NCI-H526 treated with DMSO at 0.1 percent for 48 hours (cell line): ENCODE data around the gene ADRA2B.
A peak's percentile ranks its signal among the peaks of the same experiment; 100 is the strongest.

Source experiments
- DNase-seq: peaks from one replicate; lab custom pipeline; 2025; lab: John Stamatoyannopoulos, UW

The ADRA2B gene

DNA sequence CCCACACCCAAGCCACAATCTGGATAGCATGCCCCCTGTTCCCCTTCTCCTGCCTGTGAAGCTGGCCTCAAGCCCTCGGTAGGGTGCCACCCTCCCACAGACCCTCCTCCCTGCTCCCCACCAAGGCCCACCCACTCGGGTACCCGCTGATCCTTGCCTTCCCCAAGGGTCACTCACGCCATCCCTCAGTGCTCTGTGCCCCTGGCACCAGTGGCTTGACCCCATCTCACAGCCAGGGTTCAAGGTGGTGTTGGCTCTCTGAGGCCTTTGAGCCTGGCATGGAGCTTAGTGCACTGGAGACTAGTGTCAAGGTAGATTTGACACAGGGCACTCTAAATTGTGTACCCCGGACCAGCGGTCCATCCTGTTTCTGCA lies 11.9 kb downstream of the ADRA2B start:
- no peak for DNase-seq

- no peak for DNase-seq
Measured at GRCh38 chr2:96103761-96104486, 12.4 kb downstream of the ADRA2B start.

- no peak for DNase-seq
Measured at GRCh38 chr2:96103187-96103601, 13.2 kb downstream of the ADRA2B start.

DNA sequence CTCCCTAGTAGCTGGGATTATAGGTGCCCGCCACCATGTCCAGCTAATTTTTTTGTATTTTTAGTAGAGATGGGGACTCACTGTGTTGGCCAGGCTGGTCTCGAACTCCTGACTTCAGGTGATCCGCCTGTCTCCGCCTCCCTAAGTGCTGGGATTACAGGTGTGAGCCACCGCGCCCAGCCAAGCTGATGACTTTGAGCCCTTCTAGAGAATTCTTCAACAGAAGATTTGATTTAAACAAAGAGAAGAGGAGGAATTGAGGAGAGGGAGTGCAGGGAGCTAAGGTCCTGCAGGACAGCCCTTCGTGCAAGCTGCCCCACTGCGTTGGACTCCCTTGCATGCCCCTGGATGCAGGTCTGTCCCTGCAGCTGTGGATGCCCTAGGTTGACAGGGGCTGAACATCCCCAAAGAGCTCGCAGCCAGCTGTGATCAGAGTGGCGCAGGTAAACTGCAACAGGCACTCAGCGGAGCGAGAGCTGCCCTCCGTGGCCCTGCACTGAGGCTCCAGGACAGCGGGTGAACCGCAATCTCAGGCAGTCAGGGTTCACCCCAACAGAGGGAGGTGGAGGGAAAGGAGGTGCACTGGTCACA lies 13.7 kb downstream of the ADRA2B start:
- no peak for DNase-seq

DNA sequence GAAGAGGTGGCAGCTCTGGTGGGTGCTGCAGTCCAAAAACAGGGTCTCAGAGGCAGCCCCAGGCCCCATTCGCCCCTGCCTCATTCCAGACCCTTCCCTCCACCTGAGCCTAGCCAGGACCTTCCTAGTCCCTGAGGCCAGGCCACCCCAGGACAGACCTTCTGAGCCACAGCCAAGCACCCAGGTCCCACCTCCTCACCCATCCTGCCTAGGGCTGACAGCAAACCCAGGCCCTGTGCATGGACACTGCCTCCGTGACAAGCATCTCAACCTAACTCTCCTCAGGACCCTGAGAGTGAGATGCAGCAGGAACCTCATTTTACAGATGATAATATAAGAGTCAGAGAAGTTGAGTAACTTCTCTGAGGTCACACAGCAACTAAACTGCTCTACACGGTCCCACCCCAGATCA lies 15.5 kb downstream of the ADRA2B start:
- DNase-seq: no peak

DNA sequence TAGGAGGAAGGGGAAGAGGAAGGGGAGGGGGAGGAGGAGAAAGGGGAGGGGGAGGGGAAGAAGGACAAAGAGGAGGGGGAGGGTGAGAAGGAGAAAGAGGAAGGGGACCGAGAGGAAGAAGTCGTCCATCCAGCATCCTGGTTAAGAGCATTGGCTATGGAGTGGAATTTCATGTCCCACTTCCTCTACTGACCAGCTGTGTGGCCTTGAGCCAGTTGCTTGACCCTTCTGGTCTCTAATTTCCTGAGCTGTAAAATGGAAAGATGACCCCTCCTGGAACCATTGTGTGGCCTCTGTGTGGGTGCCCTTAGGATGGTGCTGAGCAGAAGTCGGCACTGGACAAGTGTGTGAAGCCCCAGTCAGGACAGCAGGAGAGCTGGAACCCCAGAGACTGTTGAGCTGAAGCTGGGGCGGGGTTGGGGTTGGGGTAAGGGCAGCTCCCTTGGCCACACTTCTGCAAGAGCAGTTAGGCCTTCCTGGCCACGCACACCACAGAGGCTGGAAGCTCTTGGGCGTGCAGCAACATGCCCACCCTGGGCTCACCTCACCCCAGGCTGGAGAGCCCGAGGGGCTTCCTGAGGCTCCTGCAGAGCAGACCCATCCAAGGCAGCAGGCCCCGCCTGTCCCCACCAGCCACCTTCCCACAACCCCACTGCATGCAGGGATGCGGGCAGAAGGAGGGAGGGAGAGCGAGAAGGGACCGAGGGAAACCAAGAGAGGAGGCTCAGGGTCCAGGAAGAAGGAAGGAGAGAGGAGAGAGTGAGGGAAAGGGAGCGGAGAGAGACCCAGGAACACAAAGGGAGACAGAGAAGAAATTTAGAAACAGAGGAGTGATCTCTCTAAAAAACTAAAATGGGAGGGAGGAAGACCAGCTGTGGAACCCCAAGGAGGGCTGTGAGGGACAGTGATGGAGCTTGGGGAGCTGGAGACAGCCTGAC lies 16.2 kb downstream of the ADRA2B start:
- no peak for DNase-seq

GRCh38 chr2:96098900-96099590 lies 17.3 kb downstream of the ADRA2B start:
- DNase-seq: no peak

- DNase-seq: no peak
Measured at GRCh38 chr2:96097951-96098823, 18.2 kb downstream of the ADRA2B start.

DNA sequence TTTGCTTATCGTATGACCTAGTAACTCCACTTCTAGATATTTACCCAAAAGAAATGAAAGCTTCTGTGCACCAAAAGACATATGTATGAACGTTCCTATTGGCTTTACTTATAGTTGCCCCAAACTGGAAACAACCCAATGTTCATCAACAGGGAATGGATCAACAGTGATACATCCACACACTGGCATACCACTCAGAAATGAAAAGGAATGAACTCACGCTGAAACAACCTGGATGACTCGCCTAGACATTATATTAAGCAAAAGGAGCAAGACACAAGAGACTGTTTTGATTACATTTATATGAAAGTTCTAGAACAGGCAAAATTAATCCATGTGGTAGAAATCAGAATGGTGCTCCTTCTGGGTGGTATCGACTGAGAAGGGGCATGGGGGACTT lies 18.9 kb downstream of the ADRA2B start:
- DNase-seq: no peak

GRCh38 chr2:96095116-96095636 lies 21.2 kb downstream of the ADRA2B start:
- DNase-seq: no peak

DNA sequence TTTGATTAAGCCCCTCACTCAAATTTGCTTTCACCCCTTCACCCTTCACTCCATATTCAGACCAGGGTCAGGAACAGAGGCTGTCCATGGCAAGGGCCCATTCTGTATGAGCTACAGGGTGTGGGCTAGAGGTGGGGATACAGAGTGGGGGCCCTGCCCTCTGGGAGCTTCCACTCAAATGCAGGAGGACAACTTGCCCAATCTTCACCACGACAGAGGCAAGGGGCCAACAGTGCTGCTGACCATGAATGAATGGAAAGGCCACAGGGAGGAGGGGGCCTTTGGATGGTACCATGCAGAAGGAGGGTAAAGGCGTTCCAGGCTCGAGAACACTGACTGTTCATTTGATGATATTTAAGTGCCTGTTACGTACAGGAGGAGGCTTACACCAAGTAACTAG lies 22.8 kb downstream of the ADRA2B start:
- DNase-seq: no peak

DNA sequence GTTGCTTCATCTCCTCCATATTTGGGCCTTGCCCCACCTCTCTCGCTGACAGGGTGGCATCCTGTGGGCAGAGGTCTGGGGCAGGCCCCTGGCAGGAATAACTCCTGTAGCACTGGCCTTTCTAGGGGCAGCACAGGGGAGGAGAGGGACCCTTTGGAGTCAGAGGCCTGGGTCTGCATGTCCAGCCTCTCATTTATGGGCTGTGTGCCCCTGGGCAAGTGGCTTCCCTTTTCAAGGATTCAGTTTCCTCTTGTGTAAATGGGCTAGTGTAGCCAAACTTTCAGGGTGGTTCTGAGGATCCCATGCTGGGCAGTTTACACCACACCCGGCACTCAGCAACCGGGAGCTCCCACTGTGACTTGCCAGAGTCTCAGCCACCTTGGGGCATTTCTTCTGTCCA lies 23.4 kb downstream of the ADRA2B start:
- DNase-seq: no peak

DNA sequence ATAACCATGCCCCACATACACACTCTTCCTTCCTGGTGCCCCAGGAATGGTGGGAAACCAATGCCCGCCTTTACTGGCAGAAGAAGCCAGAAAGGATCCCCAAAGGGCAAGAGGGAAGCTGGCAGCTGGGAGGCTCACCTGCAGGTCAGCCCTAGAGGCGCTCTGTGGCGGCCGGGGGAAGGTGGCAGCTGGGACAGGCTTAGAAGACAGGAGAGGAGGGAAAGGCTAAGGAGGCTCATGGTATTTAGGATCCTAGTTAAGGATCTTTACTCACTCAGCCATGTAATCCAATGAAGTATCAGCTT lies 23.8 kb downstream of the ADRA2B start:
- DNase-seq: no peak

DNA sequence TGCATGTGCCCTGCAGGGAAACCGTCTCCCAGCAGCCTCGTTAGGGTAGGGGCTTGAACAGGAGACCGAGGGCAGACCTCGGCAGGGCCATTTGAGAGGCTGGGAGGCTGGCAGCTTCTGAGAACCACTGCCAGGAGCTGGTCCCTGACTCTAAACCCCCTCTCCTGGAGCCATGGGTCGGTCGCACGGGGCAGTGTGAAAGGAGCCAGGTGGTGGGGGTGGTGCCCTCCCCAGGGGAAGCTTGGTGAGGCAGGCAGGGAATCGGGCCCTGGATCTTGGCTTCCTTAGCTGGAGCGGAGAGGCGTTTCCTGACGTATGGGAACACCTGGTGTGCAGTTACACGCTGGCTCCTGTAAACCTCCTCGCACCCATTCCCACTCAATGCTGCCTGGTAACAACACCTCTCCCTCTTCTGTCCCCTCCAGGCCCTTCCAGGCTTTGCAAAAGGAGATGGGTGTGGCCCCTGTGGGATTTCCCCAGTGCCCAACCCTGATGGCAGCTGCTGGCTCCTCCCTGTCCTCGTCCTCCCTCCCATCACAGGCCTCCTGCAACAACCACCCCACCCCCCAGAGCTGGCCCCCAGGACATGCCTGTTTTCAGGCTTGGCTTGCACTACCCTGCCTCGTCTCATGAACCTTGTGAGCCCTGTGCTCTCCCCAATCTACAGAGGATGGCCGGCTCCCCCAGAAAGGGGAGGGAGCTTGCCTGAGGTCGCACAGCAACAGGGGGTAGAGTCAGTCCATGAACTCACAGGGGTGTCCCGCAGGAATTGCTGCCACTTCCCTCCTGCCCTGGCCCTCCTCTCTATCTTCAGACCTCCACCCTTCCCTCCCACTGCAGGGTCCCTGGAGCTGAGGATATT lies 24.4 kb downstream of the ADRA2B start:
- peak; percentile 22 for DNase-seq

DNA sequence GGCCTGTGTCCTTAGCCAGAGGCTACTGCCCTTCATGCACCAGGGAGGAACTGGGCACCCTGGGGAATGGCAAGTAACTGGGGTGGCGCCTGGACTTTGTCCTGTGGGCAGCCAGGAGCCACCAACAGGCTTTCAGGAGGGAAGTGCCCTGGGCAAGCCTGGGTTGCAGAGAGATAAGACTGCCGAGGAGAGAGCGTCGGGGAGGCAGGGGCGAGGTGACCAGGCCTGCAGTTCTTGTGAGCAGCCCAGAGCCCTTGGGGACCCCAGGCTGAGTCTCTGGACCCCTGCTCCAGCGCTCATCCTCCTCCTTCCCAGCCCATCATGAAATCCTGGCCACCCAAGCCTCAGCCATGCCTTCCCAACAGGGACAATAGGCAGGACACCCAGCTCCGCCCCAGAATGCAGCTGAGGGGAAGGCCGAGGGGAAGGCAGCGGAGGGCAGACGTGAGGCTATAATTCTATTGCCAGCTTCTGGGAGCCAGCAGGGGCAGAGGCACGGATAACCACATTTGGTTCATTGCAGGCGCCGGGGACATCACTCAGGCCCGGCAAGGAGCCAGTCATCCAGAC lies 25.1 kb downstream of the ADRA2B start:
- no peak for DNase-seq

DNA sequence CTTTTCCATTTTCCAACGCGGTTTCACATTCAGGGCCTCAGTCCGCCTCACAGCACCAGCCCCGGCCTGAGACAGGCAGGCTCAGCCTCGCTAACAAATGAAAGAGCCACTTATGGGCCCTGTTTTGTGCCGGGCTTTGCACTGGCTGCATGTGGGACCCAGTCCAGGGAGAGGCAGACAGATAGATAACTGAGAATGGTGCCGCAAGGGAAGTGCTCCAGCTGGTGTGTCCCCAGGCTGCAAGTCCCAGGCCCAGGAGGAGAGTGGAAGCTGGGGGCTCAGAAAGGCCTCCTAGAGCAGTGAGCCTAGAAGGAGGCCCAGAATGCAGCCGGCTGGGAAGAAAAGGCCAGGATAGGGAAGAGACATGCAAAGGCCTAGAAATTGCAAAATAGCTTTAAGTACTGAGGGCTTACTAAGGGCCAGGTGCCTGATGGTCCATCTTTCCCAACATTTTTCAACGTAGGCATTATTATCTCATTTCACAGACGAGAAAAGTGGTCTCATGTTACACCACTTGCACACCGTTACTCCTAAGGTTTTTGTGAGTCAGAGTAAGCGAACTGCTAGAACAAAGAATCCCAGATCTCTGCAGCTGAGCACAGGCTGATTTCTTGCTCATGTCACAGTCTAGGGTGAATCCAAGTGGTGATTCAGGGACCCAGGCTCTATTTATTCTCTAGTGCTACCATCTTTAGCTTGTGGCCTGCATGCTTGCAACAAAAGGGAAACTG lies 26.0 kb downstream of the ADRA2B start:
- no peak for DNase-seq

DNA sequence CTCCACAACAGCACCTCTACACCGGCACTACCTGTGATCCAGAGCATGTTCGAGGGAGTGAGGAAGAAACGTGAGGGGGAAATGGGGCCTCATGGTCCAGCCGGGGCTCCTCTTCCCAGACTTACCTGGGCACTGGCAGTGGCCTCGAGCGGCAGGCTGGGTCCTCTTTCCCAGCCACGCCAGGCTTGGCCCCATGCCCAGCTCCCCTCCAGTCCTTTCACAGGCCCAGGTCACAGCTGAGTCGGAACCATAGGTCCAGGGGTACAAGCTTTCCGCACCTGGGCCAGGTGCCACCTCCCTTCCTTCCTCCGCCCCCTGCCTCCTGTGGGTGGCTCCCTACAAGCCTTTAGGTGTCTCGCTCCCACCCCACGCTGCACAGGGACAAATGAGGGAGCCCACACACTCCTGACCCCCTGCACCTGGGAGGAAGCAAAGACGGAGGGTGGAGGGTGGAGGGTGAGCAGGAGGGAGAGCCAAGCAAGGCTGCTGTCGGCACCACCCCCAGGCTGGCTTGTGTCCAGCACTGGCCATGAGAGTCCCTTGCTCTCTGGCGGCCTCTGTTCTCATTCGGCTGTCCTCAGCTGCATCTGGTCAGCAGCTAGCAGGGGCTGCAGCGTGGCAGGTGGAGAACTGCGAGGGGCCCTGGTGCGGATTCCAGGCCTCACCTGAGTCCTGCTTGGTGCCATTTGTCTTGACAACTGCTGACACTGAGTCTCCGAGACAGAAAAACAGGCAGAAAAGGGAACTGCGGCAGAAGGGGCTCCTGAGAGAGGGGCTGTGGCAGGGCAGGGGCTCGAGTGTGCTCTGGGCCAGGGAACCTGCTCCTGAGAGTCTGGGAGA lies 26.8 kb downstream of the ADRA2B start:
- no peak for DNase-seq
